ENCODE results near the gene PLAU.
"Not testable (repeated sequence)": the region's sequence is repeated elsewhere in the genome, so short reads cannot be mapped to it uniquely, and the experiment has no call there.

PLAU gene

DNA sequence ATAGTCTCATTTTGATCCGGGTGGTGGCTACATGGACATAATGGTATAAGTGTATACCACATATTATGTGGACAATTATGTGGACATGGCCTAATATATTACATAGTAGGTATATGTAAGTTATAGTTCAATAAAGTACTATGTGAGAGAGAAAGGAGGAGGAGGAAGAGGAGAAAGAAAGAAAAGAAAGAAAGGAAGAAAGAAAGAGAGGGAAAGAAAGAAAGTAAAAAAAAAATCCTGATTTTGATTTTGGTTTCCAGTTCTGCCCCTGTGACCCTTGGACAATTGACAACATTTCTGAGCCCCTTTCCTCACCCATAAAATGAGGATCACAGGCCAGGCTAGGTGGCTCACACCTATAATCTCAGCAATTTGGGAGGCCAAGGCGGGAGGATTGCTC is 44.8 kb downstream of the PLAU start:
- DNase-seq = no peak

DNA sequence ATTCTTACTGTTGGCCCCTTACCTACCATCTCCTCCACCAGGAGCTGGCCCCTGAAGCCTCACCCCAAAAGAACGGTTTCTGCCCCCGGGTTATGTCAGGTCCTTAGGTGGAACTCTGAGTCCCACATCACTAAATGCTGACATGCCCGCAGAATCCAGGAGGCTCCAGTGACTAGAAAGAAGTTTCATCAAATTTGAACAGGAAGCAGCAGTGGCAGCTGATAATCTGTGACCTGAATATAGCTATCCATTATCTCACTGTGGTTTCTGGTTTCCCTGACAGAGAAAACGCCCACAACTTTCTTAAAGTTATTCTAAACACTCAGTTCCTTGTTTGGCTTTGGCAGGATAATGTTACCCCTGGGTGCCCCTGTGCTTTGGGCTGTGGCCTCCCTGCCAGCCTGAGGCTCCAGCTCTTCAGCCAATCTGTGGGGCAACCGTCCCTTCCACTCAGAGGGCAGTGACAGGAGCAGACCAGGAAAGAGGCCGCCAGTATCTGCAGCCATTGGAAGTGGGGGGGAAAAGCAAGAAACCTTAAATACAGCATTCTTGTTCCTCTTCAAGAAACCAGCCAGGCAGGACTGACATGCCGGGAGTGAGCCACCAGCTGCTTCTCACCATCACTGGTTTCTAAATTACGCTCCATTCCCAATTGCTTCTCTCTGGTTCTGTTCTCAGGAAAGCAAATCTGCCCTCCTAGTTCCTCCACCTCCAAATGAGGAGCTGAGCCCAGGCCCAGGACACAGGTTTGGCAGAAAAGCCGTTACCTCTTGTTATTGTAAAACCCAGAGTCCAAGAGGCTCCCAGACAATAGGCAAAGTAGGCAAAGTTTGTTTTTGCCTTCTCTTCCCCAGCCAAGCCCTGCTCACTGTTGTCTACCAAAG is 45.8 kb downstream of the PLAU start:
- DNase-seq = peak in 2 of 5 experiments; percentile 67 to 86

DNA sequence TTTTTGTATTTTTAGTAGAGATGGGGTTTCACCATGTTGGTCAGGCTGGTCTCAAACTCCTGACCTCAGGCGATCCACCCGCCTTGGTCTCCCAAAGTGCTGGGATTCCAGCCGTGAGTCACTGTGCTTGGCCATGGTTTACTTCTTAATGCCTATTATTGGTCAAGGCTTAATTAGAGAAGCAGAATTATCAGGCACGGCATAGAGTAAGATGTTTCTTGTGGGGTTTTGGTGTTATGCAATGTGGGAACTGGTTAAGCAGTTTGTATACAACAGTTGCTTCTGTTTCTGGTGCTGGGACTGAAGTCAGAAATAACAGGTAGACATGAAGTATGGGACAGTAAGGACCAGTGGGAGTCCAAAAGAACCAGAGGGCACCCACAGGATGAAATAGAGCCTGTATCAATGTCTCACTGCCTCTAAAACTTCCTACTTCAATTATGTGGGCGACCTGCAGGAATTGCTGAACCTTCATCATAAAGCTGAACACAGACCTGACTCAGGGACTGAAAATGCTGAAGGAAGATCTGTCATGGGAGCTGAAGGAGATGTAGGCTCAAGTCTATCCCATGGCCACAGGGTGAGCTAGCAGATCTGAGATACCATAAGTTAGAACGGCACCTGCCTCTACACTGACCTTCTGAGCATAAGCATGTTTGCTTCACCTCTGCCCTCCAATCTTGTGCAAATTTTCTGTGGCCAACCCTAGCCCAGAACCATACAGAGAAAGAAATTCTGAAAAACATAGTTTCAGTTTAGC is 48.7 kb downstream of the PLAU start:
- DNase-seq = peak in 1 of 5 experiments; percentile 37

DNA sequence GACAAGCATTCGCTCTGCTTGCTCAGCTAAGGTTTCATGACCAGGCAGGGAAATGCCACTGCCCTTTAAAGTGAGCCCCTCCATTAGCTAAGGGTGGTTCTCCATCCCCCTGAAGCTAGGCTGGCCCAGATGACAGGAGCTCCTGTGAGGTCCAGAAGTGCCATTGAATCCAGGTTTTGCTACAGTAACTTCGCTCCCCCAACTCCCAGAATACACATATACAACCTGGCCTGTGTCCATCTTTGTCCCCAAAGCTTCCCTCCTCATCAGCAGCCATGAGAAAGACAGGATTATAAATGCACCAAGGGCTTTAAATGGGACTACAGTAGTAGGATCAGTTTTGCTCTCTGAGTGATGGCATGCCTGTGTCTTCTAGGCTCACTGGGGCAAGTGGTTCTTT is 51.5 kb downstream of the PLAU start:
- DNase-seq = no peak

DNA sequence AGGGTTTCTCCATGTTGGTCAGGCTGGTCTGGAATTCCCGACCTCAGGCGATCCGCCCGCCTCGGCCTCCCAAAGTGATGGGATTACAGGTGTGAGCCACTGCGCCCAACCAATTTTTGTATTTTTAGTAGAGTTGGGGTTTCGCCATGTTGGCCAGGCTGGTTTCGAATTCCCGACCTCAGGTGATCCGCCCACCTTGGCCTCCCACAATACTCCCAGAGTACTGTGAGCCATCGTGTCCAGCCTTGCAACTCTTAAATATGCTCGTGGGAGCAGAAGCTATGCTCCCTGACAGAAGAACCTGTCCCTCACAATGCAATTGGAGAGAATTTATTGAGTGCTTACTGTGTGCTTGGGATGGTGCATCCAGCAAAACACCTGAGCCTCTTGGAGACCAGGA is 52.6 kb downstream of the PLAU start:
- not testable (repeated sequence) for DNase-seq

DNA sequence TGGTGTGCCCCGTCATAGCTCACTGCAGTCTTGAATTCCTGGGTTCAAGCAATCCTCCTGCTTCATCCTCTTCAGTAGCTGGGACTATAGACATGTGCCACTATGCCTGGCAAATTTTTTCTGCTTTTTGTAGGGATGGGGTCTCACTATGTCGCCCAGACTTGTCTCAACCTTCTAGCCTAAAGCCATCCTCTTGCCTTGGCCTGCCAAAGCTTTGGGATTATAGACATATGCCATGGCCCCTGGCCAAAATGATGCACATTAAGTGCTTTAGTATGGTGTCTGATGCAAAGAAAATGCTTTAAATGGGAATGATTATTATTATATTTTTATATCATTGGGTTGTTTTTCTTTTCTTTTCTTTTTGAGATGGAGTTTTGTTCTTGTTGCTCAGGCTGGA is 53.8 kb downstream of the PLAU start:
- DNase-seq = no peak

DNA sequence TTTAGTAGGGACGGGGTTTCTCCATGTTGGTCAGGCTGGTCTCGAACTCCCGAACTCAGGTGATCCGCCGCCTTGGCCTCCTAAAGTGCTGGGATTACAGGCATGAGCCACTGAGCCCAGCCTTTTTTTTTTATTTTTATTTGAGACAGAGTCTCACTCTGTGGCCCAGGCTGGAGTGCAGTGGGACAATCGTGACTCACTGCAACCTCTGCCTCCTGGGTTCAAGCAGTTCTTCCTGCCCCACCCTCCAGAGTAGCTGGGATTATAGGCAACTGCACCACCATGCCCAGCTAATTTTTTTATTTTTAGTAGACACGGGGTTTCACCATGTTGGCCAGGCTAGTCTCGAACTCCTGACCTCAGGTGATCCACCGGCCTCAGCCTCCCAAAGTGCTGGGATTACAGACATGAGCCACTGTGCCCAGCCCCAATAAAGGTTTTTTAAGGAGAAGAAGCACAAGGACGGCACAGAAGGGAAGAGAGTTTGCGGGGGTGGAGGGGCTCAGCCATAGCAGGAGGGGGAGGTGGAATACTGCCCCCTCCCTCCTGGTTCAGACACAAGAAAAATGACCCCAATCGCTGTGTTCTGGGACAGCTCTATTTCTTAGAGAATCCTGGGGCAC is 54.4 kb downstream of the PLAU start:
- not testable (repeated sequence) for DNase-seq

DNA sequence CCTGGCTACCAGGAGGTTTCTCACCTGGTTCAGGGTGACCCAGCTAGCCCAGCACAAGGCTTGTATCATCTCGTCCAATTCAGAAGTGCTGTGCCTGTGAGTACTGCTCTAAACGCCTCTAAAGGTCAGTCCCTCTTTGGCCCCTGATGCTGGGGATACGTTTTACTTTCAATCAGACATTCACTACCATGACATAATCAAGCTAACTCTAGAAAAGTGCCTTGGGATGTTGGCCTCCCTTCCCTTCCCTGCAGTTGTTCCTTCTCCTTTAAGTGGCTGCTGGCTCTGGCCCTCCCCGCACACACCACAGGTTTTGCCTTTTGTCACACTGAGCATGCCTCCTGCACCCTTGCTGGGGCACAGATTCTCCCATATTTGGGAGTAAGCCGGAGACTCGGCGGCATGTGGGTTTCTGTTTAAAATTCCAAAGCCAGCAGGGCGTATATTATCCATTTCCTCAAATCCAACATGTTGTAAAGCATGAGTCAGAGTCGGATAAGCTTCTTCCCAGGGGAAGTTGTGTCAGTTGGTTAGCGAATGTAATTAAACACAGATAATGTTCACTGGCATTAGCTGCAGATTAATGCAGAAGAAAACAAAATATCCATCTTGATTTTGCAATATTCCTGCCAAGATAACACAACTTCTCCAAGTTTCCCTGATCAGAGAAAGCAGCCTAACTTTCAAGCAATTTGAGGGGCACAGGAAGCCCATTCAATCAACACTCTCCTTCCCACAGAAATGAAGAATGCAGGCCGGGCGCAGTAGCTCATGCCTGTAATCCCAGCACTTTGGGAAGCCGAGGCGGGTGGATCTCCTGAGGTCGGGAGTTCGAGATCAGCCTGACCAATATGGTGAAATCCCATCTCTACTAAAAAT is 55.2 kb downstream of the PLAU start:
- no peak for DNase-seq

DNA sequence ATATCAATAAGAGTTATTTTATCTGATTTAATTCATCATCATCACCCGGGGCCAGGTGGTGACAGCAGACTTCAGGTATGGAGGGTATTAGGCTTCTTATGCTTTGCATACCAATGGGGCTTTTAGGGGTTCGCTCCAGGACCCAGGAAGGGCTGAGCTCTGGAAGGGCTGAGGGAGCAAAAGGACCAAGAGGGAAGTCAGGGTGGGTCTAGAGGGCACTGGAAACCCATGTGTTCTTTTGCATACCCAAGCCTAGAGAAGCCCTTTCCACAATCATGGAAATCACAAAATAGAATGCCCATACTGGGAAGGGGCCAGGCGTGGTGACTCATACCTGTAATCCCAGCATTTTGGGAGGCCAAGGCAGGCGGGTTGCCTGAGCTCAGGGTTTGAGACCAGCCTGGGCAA is 56.1 kb downstream of the PLAU start:
- DNase-seq = no peak
